ENCODE measurements around the gene FLYWCH1. TPM values are rescaled to one million over a fixed set of nuclear protein-coding genes. Genes with fewer than 3 reads are reported as not detected.

Gene FLYWCH1
- total RNA-seq, 2 donors from 2014 or later, result 31.5 to 37.8 TPM

DNA sequence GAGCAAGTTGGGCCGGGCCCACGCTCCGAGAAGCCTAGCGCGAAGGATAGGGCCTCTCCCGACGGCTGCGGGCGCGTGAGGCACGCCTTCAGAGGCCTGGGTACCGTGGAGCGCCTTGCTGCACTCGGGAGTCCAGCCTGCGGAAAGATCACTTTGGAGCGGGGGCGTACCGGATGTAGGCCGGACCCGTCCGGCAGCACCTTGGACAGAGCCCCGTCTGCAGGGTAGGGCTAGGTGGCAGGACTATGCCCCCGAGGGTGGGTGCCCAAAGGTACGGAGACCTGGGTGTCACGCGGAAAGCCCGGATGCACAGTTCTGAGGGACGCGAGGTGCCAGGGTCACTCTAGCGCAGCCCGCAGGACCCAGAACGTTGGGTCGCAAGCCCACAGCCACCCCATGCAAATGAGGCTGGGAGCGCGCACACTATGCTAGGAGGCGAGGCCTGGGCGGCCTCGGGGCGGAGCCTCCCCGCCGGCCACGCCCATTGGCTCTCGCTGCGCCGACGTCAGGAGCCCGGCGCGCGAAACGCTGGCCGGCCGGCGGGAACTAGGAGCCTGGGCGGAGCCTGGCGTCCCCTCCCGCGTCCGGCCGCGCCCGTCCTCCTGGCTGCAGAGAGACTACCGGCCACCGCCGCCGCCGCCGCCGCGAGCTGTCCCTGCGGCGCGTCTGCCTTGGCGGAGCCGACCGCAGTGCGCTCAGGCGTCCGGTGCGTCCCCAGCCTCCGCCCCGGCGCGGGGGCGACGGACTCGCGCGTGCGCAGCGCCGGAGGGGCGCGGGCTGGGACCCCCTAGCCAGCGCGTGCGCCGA is 57.2 kb downstream of the FLYWCH1 start, which contains the start of gene PAQR4:
Gene PAQR4, plus strand, starts transcription at position 611 of the 807 bp plus-strand sequence. CDS start 327 bp downstream, outside the sequence.
- peaks cover 22 to 39% of the 10 kb centered on the region in 2 donors for H3K27me3 ChIP-seq

GRCh38 chr16:2969545-2970521 is 58.1 kb downstream of the FLYWCH1 start:
- Histone ChIP-seq H3K27me3 (peaks cover 14 to 30% of the 10 kb centered on the region in 2 donors), H3K36me3 (no peaks in the 10 kb centered on the region), H3K4me1 (peaks cover 0 to 51% of the 10 kb centered on the region in 2 donors), H3K4me3 (peak overlapping the region; percentile 58 to 75), H3K9me3 (no peaks in the 10 kb centered on the region), H3K27ac (peak overlapping the region in 1 of 2 donors; percentile 52)
- peak; percentile 62 for DNase-seq (ENCODE audit: low spot score)
- TF ChIP-seq CTCF (IDR thresholded peaks at IDR 0.05), result peak; percentile 21 to 59

More for the DNA sequence above, 57.2 kb downstream of the FLYWCH1 start, which contains the start of gene PAQR4:
- TF ChIP-seq CTCF (IDR thresholded peaks at IDR 0.05), result no peak
- peaks cover 0 to 60% of the 10 kb centered on the region in 2 donors for H3K4me1 ChIP-seq
- peak within 1 kb of the TSS in 1 of 2 donors; percentile 52 for H3K27ac ChIP-seq
- no peaks in the 10 kb centered on the region for H3K9me3 ChIP-seq
- DNase-seq (ENCODE audit: low spot score), result peak; percentile 84
- H3K36me3 ChIP-seq, result no peaks in the 10 kb centered on the region
- H3K4me3 ChIP-seq, result peak within 1 kb of the TSS; percentile 58 to 75

GRCh38 chr16:2970563-2970962 is 58.8 kb downstream of the FLYWCH1 start:
- Histone ChIP-seq H3K9me3 (no peaks in the 10 kb centered on the region), H3K27me3 (peaks cover 14 to 23% of the 10 kb centered on the region in 2 donors), H3K27ac (peak overlapping the region in 1 of 2 donors; percentile 52), H3K4me3 (peak overlapping the region; percentile 58 to 75), H3K36me3 (no peaks in the 10 kb centered on the region), H3K4me1 (peaks cover 0 to 45% of the 10 kb centered on the region in 2 donors)
- no peak for DNase-seq (ENCODE audit: low spot score)
- TF ChIP-seq CTCF (IDR thresholded peaks at IDR 0.05), result no peak

GRCh38 chr16:2971134-2971984 is 59.6 kb downstream of the FLYWCH1 start:
- Histone ChIP-seq H3K27ac (no peak overlapping the region), H3K27me3 (peaks cover 9 to 15% of the 10 kb centered on the region in 2 donors), H3K4me3 (no peak overlapping the region), H3K36me3 (no peaks in the 10 kb centered on the region), H3K9me3 (no peaks in the 10 kb centered on the region), H3K4me1 (peaks cover 0 to 44% of the 10 kb centered on the region in 2 donors)
- no peak for TF ChIP-seq CTCF (IDR thresholded peaks at IDR 0.05)
- no peak for DNase-seq (ENCODE audit: low spot score)

Data from right atrium auricular region (tissue), 2 donors.